Measurements from ENCODE around the gene NKAIN1.

The NKAIN1 gene

GRCh38 chr1:31232689-31233088 lies 7.0 kb downstream of the NKAIN1 start:
- DNase-seq (ENCODE audit: extremely low read depth, low read depth), result no peak
- TF ChIP-seq CTCF (IDR thresholded peaks at IDR 0.05; ENCODE audit: low read depth, low read length), result no peak

- DNase-seq (ENCODE audit: extremely low read depth, low read depth), result no peak
- no peak for TF ChIP-seq CTCF (IDR thresholded peaks at IDR 0.05; ENCODE audit: low read depth, low read length)
Measured at GRCh38 chr1:31231802-31232201, 7.9 kb downstream of the NKAIN1 start.

- no peak for DNase-seq (ENCODE audit: extremely low read depth, low read depth)
- TF ChIP-seq CTCF (IDR thresholded peaks at IDR 0.05; ENCODE audit: low read depth, low read length), result no peak
Measured at GRCh38 chr1:31230378-31230777, 9.3 kb downstream of the NKAIN1 start.

GRCh38 chr1:31228986-31229385 lies 10.7 kb downstream of the NKAIN1 start:
- DNase-seq (ENCODE audit: extremely low read depth, low read depth), result no peak
- no peak for TF ChIP-seq CTCF (IDR thresholded peaks at IDR 0.05; ENCODE audit: low read depth, low read length)

- TF ChIP-seq CTCF (IDR thresholded peaks at IDR 0.05; ENCODE audit: low read depth, low read length), result no peak
- DNase-seq (ENCODE audit: extremely low read depth, low read depth), result no peak
Measured at GRCh38 chr1:31227891-31228568, 11.7 kb downstream of the NKAIN1 start.

- TF ChIP-seq CTCF (IDR thresholded peaks at IDR 0.05; ENCODE audit: low read depth, low read length), result no peak
- no peak for DNase-seq (ENCODE audit: extremely low read depth, low read depth)
Measured at GRCh38 chr1:31224068-31224467, 15.6 kb downstream of the NKAIN1 start.

GRCh38 chr1:31222176-31222575 lies 17.5 kb downstream of the NKAIN1 start:
- TF ChIP-seq CTCF (IDR thresholded peaks at IDR 0.05; ENCODE audit: low read depth, low read length), result no peak
- no peak for DNase-seq (ENCODE audit: extremely low read depth, low read depth)

Measured in AG09319 (cell line).